Measurements from ENCODE around the gene KLHL22. TPM values are rescaled to one million over a fixed set of nuclear protein-coding genes. Genes with fewer than 3 reads are reported as not detected.

Gene KLHL22
- total RNA-seq, 1 donor: 29.6 TPM

DNA sequence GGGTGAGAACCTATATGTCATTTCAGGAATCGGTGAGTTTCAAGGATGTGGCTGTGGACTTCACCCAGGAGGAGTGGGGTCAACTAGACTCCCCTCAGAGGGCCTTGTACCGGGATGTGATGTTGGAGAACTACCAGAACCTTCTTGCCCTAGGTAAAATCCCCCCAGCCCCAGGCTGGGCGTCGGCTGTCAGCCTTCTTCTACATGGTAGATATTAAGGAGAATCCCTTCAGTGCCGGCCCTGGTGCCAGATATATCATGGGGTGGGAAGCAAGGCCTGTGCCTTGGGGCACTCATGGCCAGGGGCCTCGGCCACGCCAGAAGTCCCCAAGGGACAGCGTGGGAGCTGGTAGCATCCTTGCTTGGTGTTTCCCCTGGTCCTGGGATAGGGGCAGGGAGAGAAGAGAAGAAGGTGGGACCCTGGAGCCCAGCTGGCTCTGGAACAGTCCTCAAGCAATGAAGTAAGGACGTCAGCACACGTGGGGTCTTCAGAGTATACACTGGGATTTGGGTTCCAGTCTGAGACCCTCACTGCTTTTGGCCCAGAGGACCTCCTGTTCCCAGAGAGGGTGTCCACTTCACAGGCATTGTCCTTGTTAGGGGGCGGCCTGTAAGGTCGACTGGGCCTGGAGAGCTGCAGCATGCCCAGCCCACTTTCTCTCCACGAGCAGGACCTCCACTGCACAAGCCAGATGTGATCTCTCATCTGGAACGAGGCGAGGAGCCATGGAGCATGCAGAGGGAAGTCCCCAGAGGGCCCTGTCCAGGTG lies 94.8 kb downstream of the KLHL22 start:
- TF ChIP-seq, protein P1, sequence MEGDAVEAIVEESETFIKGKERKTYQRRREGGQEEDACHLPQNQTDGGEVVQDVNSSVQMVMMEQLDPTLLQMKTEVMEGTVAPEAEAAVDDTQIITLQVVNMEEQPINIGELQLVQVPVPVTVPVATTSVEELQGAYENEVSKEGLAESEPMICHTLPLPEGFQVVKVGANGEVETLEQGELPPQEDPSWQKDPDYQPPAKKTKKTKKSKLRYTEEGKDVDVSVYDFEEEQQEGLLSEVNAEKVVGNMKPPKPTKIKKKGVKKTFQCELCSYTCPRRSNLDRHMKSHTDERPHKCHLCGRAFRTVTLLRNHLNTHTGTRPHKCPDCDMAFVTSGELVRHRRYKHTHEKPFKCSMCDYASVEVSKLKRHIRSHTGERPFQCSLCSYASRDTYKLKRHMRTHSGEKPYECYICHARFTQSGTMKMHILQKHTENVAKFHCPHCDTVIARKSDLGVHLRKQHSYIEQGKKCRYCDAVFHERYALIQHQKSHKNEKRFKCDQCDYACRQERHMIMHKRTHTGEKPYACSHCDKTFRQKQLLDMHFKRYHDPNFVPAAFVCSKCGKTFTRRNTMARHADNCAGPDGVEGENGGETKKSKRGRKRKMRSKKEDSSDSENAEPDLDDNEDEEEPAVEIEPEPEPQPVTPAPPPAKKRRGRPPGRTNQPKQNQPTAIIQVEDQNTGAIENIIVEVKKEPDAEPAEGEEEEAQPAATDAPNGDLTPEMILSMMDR (IDR thresholded peaks at IDR 0.05; ENCODE audit: insufficient read depth, low read length): no peak
- DNase-seq (ENCODE audit: low read depth): no peak

DNA sequence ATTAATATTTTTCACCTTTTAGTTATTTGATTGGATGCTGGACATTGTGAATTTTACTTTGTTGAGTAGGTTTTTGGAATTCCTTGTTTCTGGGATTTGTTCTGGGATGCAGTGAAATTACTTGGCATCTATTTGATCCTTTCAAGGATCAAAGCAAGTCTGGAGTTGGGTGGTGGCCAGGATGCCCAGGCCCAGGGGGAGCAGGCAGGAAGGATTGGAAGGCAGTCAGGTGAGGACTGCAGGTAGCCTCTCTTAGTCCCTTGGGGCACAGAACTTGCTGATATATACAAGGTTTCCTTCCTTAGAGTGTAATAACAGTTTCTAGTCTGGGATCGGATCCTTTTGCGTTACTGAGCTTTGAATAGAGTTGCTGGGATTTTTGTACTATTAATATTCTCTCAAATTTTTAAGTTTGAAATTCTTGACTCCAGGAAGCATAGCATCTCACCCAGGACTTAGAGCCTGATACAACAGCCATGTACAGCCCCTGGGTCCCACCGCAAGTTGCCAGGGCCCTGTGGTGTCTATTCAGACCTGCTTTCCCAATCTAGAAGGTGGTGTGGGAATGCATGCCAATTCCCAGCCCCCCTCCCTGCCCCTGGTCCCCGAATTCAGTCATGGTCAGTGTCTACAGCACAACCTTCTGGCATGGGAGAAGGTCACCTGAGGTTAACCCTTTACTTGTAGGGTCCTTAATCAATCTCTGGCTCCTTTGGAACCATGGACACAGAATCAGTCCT lies 95.6 kb downstream of the KLHL22 start:
- no peak for DNase-seq (ENCODE audit: low read depth)
- H3K4me3 ChIP-seq (ENCODE audit: low read depth, low read length): no peak overlapping the region
- TF ChIP-seq, protein P1 (IDR thresholded peaks at IDR 0.05; ENCODE audit: insufficient read depth, low read length): no peak

More for the DNA sequence above, 94.8 kb downstream of the KLHL22 start:
- H3K4me3 ChIP-seq (ENCODE audit: low read depth, low read length): no peak overlapping the region

DNA sequence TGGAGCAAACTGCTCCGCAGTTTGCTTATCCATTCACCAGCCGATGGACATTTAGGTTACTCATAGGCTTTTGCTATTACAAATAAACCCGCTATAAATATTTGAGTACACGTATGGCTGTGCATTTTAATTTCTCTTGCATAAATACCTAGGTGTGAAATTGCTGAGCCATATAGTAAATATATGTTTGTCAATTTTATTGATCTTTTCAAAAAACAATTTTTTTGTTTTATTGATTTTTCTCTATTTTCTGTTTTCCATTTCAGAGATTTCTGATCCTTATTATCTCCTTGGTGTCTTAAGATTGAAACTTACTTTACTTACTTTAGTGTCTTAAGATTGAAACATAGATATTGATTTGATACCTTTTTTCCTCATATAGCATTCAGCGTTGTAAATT lies 97.2 kb downstream of the KLHL22 start:
- TF ChIP-seq, protein P1 (IDR thresholded peaks at IDR 0.05; ENCODE audit: insufficient read depth, low read length): no peak
- no peak overlapping the region for H3K4me3 ChIP-seq (ENCODE audit: low read depth, low read length)
- DNase-seq (ENCODE audit: low read depth): no peak

DNA sequence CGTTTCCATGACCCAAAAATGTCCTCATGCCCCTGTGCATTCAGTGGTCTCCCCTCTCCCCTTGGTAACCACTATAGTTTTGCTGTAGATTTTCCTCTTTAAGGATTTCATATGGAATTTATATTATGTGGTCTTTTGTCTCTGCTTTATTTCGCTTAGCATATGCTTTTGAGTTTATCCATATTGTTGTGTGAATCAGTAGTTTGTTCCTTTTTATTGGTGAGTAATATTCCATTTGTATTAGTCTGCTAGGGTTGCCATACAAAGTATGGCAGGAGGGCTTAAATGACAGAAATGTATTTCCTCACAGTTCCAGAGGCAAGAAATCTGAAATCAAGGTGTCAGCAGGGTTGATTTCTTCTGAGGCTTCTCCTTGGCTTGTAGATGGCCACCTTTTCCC lies 98.1 kb downstream of the KLHL22 start:
- no peak overlapping the region for H3K4me3 ChIP-seq (ENCODE audit: low read depth, low read length)
- no peak for DNase-seq (ENCODE audit: low read depth)
- TF ChIP-seq, protein P1 (IDR thresholded peaks at IDR 0.05; ENCODE audit: insufficient read depth, low read length): no peak

DNA sequence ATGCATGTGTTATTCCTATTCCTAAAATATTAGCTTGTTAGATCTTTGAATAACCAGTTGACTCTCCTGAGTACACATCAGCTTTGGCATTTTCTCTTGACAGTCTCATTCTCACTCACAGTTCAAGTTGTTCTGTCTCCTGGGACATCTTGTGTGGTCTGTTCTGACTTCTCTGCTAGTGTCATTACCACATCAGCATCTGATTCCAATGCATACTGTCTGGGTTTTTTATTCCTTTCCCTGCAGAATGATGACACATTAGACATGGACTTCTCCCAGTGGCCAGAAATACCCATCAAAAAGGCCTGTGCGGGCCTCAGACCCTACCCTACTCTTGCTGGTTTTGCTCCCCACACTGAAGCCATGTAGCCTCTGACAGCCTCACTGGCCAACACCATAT lies 99.0 kb downstream of the KLHL22 start:
- peak; percentile 8 for DNase-seq (ENCODE audit: low read depth)
- TF ChIP-seq, protein P1 (IDR thresholded peaks at IDR 0.05; ENCODE audit: insufficient read depth, low read length): no peak
- no peak overlapping the region for H3K4me3 ChIP-seq (ENCODE audit: low read depth, low read length)

DNA sequence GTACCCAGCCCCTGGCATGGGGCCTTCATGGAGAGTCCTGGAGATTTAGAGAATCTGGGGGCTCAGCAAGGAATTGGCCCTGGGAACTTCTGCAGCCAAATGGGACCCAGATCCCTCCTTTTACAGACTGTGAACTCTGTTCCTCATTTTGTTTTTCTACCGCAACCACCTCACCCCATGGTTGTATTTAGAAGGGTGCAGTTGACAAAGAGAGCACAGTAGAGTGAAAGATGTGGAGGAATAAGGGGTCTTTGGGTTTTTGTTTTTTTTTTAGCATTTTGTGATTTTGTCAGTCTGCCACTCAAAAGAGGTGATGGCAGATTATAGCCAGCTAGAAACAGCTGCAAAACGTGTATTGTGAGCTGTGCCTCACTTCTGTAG lies 99.7 kb downstream of the KLHL22 start:
- no peak overlapping the region for H3K4me3 ChIP-seq (ENCODE audit: low read depth, low read length)
- no peak for DNase-seq (ENCODE audit: low read depth)
- TF ChIP-seq, protein P1 (IDR thresholded peaks at IDR 0.05; ENCODE audit: insufficient read depth, low read length): no peak
